Skeletal muscle tissue (tissue), 4 donors: ENCODE results near the gene CNPY1. TPM values are rescaled to one million over a fixed set of nuclear protein-coding genes. Genes with fewer than 3 reads are reported as not detected.

ENCODE experiments used
- H3K27ac ChIP-seq: one replicate; pipeline ENCODE4 v1.7.0; 2013; ENCODE audit warnings: mild to moderate bottlenecking, low read depth, low read length, inconsistent platforms
- H3K27me3 ChIP-seq, 3 donors: one replicate each; pipeline ENCODE4 v1.7.0; 2013; ENCODE audit warnings: low read length in 3 of 3; ENCODE audit not compliant: control insufficient read depth in 3 of 3, insufficient read depth in 3 of 3
- H3K36me3 ChIP-seq, 3 donors: one replicate each; pipeline ENCODE4 v1.7.0; 2013; ENCODE audit warnings: low read length in 3 of 3; ENCODE audit not compliant: control insufficient read depth in 3 of 3, insufficient read depth in 3 of 3
- H3K4me1 ChIP-seq, 3 donors: one replicate each; pipeline ENCODE4 v1.7.0; 2013; ENCODE audit warnings: low read length in 3 of 3, mild to moderate bottlenecking in 3 of 3; ENCODE audit not compliant: control insufficient read depth in 3 of 3, insufficient read depth in 3 of 3
- H3K4me3 ChIP-seq, 3 donors: one replicate each; pipeline ENCODE4 v1.7.0; 2013; ENCODE audit warnings: low read length in 3 of 3
- H3K9ac ChIP-seq, 3 donors: one replicate each; pipeline ENCODE4 v1.7.0; 2013; ENCODE audit warnings: low read length in 3 of 3, mild to moderate bottlenecking in 3 of 3, moderate library complexity in 2 of 3, low read depth in 1 of 3
- H3K9me3 ChIP-seq, 3 donors: one replicate each; pipeline ENCODE4 v1.7.0; 2013; ENCODE audit warnings: low read length in 3 of 3; ENCODE audit not compliant: control insufficient read depth in 3 of 3
- total RNA-seq: library from RNA; depleted of rRNA; stranded (reverse); fragments of >200 nt; gene quantifications from one replicate; pipeline ENCODE4 v1.2.3, GENCODE V29; 2014
- donor health status: Osteomylitis.

Gene CNPY1
- total RNA-seq, 1 donor from 2014 or later: 0.52 TPM

- no peak overlapping the region for H3K9ac ChIP-seq
- no peaks in the 10 kb centered on the region for H3K4me1 ChIP-seq
- peaks cover 0 to 23% (median 9%) of the 10 kb centered on the region in 3 donors for H3K27me3 ChIP-seq
- no peak overlapping the region for H3K4me3 ChIP-seq
- no peaks in the 10 kb centered on the region for H3K36me3 ChIP-seq
- H3K27ac ChIP-seq: no peak overlapping the region
- H3K9me3 ChIP-seq: no peaks in the 10 kb centered on the region
Measured at GRCh38 chr7:155560982-155561686, 14.8 kb upstream of the CNPY1 start.

DNA sequence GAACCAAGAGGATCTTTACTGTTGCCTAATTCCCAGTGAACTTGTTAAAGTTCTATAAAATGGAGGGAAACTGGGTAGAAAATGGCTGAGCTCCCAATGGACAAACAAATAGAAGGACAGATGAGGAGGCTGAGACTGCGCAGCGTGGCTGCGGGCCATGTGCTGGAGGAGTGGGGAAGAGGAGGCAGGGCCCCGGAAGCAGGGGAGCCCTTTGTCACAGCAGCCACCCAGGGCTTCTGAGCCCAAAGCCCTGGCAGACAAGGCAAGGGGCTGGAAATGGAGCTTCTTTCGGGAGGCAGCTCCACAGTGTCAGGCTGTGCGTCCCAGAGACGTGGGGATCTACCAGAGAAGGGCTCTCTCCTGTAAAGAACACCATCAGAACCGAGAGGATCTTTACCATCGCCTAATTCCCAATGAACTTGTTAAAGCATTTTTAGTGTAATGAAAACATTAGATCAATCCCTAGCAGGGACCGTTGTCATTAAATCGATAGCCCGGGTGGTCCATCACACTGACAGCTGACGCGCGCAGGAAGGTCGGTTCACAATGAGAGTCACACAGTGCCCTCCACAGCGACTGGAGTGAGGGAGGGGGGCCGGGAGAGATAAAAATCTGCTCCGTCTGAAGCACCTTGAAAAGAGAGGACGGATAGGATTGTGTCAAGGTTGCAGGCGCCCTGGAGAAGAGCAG is 14.0 kb upstream of the CNPY1 start:
- Histone ChIP-seq H3K27me3 (peaks cover 0 to 18% (median 9%) of the 10 kb centered on the region in 3 donors), H3K27ac (no peak overlapping the region), H3K9me3 (no peaks in the 10 kb centered on the region)

DNA sequence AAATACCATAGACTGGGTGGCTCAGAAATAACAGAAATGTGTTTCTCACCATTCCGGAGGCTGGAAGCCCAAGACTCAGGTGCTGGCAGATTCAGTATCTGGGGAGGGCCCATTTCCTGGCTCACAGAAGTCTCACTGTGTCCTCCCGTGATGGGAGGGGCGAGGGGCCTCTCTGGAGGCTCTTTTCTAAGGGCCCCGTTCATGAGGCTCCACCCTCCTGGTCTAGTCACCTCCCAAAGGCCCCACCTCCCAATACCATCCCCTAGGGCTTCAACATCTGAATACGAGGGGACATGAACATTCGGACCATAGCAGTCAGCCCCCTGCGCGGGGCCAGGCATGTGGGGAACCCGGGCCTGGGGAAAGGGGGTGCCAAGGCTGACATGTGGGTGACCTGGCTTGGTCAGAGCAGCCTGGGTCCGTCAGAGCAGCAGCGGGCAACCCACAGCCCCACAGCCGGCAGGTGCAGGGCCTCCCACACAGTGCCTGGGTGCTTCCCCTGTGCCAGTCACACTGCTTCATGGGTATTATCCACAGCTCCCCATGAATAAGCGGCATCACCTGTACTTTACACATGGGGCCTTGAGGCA is 13.3 kb upstream of the CNPY1 start:
- Histone ChIP-seq H3K9ac (no peak overlapping the region), H3K27ac (no peak overlapping the region), H3K4me1 (no peaks in the 10 kb centered on the region), H3K36me3 (no peaks in the 10 kb centered on the region), H3K27me3 (peaks cover 0 to 18% (median 9%) of the 10 kb centered on the region in 3 donors), H3K4me3 (no peak overlapping the region), H3K9me3 (no peaks in the 10 kb centered on the region)

More for the DNA sequence above, 14.0 kb upstream of the CNPY1 start:
- no peak overlapping the region for H3K4me3 ChIP-seq
- H3K9ac ChIP-seq: no peak overlapping the region
- H3K4me1 ChIP-seq: no peaks in the 10 kb centered on the region
- no peaks in the 10 kb centered on the region for H3K36me3 ChIP-seq

GRCh38 chr7:155558961-155559360 is 12.6 kb upstream of the CNPY1 start:
- H3K9me3 ChIP-seq: peaks cover 0 to 3% (median 0%) of the 10 kb centered on the region in 3 donors
- no peak overlapping the region for H3K27ac ChIP-seq
- no peak overlapping the region for H3K4me3 ChIP-seq
- H3K27me3 ChIP-seq: peaks cover 0 to 18% (median 9%) of the 10 kb centered on the region in 3 donors
- no peaks in the 10 kb centered on the region for H3K4me1 ChIP-seq
- no peak overlapping the region for H3K9ac ChIP-seq
- H3K36me3 ChIP-seq: no peaks in the 10 kb centered on the region

GRCh38 chr7:155558351-155558750 is 12.0 kb upstream of the CNPY1 start:
- Histone ChIP-seq H3K4me3 (no peak overlapping the region), H3K9ac (no peak overlapping the region), H3K4me1 (no peaks in the 10 kb centered on the region), H3K9me3 (peaks cover 0 to 3% (median 0%) of the 10 kb centered on the region in 3 donors), H3K27me3 (peaks cover 0 to 18% (median 9%) of the 10 kb centered on the region in 3 donors), H3K27ac (no peak overlapping the region), H3K36me3 (no peaks in the 10 kb centered on the region)

DNA sequence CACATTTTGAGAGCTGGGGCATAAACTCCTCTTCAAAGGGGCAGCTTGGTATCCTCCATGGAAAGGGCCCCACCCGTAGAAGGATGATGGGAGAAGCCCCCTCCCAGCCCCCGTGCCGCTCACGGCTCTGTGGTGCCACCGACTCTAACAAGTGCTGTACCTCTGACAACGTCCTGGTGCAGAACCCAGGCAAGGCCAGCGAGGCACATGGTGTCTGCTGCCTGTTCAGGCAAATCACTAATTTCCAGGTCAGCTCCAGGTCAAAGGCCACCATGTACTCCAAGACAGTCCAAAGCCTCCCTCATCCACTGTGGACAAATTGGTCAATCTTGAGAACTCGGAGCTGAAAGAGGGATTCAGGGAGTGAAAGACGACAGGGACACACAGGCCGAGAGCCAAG is 11.4 kb upstream of the CNPY1 start:
- H3K27ac ChIP-seq: no peak overlapping the region
- no peaks in the 10 kb centered on the region for H3K4me1 ChIP-seq
- peaks cover 0 to 3% (median 0%) of the 10 kb centered on the region in 3 donors for H3K9me3 ChIP-seq
- H3K36me3 ChIP-seq: no peaks in the 10 kb centered on the region
- peaks cover 0 to 18% (median 9%) of the 10 kb centered on the region in 3 donors for H3K27me3 ChIP-seq
- no peak overlapping the region for H3K9ac ChIP-seq
- H3K4me3 ChIP-seq: no peak overlapping the region

- Histone ChIP-seq H3K4me1 (no peaks in the 10 kb centered on the region), H3K27me3 (peaks cover 0 to 18% (median 14%) of the 10 kb centered on the region in 3 donors)
Measured at GRCh38 chr7:155556763-155557162, 10.4 kb upstream of the CNPY1 start.

GRCh38 chr7:155555116-155555695 is 8.8 kb upstream of the CNPY1 start:
- H3K27ac ChIP-seq: no peak overlapping the region
- peaks cover 0 to 17% (median 12%) of the 10 kb centered on the region in 3 donors for H3K27me3 ChIP-seq
- no peak overlapping the region for H3K9ac ChIP-seq
- H3K9me3 ChIP-seq: peaks cover 0 to 3% (median 0%) of the 10 kb centered on the region in 3 donors
- no peaks in the 10 kb centered on the region for H3K4me1 ChIP-seq
- H3K4me3 ChIP-seq: no peak overlapping the region
- no peaks in the 10 kb centered on the region for H3K36me3 ChIP-seq

More at GRCh38 chr7:155556763-155557162, 10.4 kb upstream of the CNPY1 start:
- no peak overlapping the region for H3K27ac ChIP-seq
- no peak overlapping the region for H3K4me3 ChIP-seq
- peaks cover 0 to 3% (median 0%) of the 10 kb centered on the region in 3 donors for H3K9me3 ChIP-seq
- no peaks in the 10 kb centered on the region for H3K36me3 ChIP-seq
- no peak overlapping the region for H3K9ac ChIP-seq

DNA sequence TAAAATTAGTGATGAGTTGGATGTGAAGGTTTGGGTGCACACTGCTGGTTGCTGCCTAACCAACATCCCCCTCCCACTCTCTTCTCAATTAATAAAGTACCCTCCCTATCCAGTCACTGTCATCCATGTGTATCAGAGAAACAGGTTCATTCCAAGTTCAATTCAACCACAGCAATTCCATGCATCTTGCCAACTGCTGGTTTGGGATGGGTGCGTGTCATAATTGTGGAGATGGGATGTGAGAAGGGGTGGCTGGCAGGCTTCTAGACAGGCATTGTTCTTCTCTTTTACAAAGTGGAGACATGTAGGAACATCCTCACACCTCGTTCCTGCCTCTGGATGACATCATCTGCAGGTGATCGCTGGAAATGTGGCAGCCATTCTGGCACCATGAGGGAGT is 7.5 kb upstream of the CNPY1 start:
- Histone ChIP-seq H3K27ac (no peak overlapping the region), H3K9ac (no peak overlapping the region), H3K27me3 (peaks cover 0 to 17% (median 8%) of the 10 kb centered on the region in 3 donors), H3K36me3 (no peaks in the 10 kb centered on the region), H3K9me3 (peaks cover 0 to 3% (median 0%) of the 10 kb centered on the region in 3 donors), H3K4me1 (no peaks in the 10 kb centered on the region), H3K4me3 (no peak overlapping the region)
